Ovary (tissue), 3 donors: ENCODE measurements around the gene ABCA12.

Experiments
- CTCF ChIP-seq, 3 donors: fragments of 450-650 bp in 2 of 3; fragments of 200-600 bp in 1 of 3; IDR thresholded peaks; one replicate each; pipeline versions ENCODE4 v1.5.1 to v1.8.0; 2016 to 2022; ENCODE audit warnings: antibody characterized with exemption in 3 of 3, mild to moderate bottlenecking in 1 of 3
- EP300 ChIP-seq: sonication (generic); formaldehyde crosslinking; IDR thresholded peaks from one replicate; pipeline ENCODE4 v1.6.1; 2017; ENCODE audit warnings: antibody characterized with exemption
- POLR2A ChIP-seq: fragments of 450-650 bp; IDR thresholded peaks from one replicate; pipeline ENCODE4 v1.6.1; 2017; ENCODE audit warnings: antibody characterized with exemption, mild to moderate bottlenecking, moderate library complexity
- donor health status: DM: no; HTN: no; CAD: no.

DNA sequence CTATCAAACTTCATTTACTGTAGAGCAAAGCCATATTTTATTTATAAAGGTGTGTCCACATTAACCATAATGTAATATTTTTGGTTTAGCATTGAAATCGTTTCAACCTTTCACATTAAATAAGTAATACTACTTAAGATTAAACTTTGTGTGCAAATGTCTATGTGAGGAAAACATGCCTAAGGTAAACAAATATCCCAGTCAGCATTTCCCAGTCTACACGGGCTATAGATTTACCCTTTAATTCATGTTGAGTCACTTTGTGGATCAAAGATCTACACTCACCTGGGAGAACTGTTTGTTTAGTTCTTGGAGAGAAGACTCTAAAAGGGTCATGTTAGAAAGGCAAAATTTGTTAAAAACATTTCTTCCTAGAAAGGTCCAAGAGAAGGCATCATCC lies 89.1 kb downstream of the ABCA12 start:
- no peak for TF ChIP-seq CTCF (IDR thresholded peaks at IDR 0.05)
- no peak for TF ChIP-seq POLR2A
- TF ChIP-seq EP300: no peak
